Activated CD8-positive, alpha-beta memory T cell treated with anti-CD3 and anti-CD28 coated beads, Interleukin-2, amount 50 U/mL, for 1 hour (primary cell): Measurements from ENCODE around the gene PLA2G4E.
A peak's percentile ranks its signal among the peaks of the same experiment; 100 is the strongest.

Source experiments
- DNase-seq: peaks from one replicate; pipeline ENCODE4 v3.0.0-alpha.2; 2020; ENCODE audit errors: extremely low read depth

Gene PLA2G4E

DNA sequence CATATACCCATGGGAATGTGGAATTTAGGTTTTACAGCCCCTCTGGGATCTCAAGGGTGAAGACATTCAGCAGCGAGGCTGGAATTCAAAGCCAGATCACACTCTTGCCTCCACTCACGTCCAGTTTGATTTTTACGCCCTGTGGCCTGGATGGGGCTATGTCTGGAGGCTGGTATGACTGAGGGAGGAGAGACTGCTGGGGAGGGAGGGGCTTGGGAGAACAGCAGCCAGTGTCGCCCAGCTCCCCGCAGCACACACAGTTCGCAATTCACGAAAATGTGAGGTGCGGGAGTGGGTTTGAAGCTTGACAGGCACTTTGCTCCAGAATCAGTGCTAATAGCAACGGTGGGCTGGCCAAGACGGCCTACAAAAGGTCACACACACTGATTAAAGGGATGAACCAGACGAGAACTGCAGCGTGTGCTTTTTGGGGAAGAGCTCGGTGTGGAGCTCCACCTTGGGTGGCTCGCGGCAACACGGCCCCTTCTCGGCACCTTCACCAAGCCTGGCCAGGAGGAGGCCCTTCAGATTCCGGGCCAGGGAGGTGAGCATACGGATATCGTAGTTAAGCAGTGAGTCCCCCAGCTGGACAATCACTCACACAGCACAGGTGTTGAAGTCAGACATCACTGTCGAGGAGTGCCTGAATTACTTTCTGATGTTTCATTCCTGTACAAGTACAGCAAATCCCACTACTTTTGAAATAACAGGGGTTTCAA, 64.9 kb downstream of the PLA2G4E start:
- DNase-seq, result no peak

DNA sequence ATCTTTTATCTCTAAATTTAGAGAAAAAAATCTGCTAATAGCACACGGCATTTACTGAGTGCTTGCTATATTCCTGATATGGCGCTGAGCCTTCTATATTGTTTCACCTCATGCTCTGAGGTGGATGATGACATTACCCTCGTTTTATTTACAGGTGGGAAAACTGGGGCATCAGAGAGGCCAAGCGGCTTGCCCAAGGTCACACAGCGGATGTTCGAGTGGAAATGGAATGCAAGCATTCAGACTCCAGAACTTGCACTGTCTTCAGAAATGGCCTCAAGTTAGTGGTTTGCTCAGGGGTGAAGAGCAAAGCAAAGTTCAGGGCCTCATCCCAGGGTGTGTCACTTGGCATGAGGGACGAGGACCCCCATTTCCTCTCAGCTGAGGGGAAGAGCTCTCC, 65.7 kb downstream of the PLA2G4E start:
- DNase-seq, result no peak

DNA sequence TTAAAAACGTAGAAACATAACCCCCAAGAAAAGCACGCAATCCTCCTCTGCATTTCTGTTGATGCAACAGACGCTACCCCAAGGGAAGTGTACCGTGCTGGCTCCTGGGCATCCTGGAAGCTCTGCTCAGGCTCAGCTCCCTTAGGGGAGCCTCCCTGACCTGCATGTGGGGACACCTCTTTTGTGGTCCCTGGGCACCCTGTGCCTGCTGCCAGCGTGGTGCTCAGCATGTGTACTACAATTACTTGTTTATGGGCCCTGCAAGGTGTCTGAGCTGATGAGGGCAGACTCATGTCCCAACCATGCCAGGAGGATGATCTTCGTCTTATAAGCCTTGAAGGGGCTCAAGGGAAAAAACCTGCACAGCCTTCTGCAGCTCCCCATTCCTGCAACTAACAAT, 66.8 kb downstream of the PLA2G4E start:
- DNase-seq, result no peak

DNA sequence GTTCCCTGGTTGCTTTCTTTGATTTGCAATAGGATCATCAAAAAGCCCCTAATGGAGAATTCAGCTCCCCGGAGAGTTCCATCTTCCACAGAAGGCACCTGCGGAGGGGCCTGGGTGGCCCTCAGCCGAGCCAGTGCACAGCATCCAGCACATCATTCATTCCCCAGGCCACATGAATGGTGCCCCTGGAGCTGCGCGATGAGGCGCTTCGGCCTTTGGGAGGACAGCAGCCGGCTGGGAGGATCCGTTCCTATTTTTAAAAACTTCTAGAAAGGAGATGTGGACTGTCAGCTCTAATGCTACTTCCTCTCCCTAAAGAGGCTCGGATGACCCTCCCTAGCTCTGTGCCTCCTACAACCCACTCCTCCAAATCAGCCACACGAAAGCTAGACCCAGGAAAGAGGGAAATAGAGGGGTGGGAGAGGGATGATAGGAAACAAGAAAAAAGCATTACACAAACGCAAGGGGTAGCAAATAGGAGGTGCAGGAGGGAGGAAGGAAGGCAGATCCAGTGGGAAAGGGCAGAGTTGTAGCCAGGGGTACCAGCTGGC, 68.8 kb downstream of the PLA2G4E start:
- DNase-seq, result no peak

DNA sequence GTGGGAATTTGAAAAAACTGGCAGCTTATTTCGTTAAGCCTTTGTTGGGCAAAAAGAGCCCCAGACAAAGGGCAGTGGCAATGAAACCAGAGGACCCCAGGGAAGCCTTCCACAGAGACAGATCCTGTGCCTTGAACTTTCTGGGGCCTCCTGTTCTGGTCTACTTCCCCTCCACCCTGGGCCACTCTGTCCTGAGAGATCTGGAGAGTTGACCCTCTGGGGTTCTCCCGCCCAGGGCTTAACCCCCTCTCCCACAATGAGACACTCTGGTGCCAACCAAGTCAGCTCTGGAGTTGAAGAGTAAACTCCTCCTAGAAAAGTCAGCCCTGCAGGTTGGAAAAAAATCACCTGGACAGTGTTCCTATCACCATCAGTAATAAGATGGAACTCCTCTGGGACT, 69.3 kb downstream of the PLA2G4E start:
- no peak for DNase-seq

DNA sequence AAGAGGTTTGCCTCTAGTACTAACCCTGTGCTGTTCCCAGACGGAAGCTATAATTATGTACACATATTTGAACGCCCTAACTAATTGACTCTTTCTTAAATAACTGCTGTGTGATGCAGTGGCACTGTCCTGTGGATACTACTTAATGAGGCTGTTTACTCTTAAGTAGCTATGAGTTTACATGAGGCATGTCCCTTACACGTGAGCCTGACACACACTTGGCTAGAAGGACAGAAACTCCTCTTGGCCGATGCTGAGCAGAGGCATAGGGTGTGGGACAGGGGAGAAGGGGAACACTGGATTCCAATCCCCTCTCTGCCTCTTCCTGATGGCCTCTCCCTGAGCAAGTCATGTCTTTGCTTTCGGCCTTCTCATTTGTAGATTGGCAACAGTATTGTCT, 70.4 kb downstream of the PLA2G4E start:
- DNase-seq, result no peak

DNA sequence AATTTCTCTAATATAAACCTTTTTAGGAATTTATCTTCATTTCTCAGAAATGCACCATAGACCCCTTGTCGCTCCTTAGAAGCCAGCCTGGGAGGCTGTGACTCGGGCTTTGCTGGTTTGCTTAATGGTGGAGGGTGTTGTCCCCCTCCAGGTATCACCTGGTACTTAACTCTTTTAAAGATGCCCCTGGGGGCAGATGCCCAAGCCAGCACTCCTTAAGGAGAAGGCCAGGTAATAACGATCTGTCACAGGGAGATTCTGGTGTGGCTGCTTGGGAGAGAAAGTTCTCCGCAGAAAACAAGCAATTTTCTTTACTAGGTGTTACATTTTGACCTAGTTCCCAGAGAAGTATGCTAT, 70.7 kb downstream of the PLA2G4E start:
- no peak for DNase-seq

DNA sequence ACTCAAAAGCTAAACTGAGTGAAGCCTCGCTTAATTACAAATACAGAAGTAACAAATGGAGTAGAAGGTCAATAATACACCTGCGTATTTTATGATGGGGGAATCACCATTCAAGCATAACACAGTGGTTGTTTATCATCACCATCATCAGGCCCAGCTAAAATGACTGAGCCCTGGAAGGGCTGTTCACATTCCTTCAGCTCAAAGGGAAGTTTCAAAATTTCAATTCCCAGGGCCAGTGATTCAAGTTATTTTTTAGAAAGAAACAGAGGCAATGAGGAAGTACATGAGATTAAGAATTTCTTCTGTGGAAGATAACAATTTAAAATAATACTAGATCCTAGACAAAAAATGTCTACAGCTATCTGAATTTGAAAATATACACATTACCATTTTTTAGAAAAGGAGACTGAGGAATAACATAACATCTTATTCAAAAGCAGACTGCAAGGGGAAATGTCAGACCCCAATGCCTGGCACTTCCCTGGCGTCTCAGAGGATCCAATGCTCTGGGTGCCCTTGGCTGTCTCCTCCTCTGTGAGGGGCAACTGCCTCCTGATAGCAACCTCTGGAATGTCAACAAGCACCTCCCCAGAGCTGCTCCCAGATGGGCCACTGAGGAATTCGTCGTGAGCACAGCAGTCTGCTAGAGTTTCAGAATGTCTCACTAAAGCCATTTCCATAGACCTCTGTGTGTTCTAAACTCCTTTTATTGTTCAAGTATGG, 71.3 kb downstream of the PLA2G4E start:
- DNase-seq, result no peak

DNA sequence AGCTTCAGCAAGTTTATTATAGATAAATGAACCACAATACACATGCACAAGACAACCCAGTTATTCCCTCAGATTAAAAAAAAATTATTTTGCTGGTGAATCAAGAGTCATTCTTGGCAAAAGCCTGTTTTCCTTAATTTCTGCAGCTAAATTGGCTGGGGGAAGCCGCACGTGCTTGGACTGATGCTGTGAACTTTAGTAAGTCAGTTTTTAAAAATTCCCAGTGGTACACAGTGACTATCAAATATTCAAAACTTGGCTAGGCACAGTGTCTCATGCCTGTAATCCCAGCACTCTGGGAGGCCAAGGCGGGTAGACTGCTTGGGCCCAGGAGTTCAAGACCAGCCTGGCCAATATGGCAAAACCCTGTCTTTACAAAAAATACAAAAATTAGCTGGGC, 72.4 kb downstream of the PLA2G4E start:
- no peak for DNase-seq

DNA sequence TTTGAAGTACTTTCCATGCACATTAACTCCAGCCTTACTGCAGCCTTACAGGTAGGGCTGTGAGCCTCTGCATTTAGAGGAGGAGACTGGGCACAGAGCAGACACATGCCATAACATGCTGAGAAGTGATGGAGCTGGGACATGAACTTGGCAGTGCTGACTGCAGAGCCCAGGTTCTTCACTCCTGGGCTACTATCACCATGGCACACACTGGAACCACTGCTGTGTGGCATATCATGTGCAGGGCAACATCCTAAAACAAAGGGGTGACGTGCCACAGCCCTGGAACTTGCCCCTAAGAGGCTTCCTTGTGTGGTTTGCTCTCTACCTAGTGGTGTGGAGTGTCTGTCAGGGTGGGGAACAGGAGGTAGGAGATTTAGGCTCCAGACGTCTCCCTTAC, 73.9 kb downstream of the PLA2G4E start:
- DNase-seq, result no peak

DNA sequence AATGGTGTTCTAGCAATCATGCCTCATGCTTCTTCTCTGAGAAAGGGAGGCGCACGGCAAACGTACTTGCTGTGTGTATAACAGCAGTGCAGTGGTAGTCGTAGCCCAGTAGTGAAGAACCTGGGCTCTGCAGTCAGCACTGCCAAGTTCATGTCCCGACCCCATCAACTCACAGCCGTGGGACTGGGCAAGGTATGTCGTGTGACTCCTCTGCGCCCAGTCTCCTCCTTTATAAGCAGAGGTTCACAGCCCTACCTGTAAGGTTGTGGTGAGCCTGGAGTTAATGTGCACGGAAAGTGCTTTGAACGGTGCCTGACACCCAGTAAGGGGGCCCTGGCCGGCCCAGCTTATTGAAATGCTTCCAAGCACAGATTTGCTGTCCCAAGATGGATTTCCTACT, 75.1 kb downstream of the PLA2G4E start:
- no peak for DNase-seq

DNA sequence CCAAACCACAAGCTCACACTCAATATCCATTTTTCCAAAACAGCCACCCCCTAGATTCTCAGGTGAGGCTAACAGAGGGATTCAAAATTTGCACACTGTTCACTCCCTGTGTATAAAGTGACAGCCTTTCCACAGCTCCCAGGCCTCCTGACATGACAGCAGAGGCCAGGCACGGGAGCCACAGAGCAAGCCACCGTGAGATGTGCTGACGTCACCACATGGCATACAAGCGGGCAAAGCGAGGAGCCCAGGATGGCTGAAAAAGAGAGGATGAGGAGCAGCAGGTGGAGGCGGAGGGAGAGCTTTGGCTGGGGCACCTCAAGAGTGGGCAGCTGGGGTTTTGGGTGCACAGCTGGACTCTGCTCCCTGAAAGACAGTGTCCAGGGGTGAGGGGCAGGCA, 75.6 kb downstream of the PLA2G4E start:
- no peak for DNase-seq

DNA sequence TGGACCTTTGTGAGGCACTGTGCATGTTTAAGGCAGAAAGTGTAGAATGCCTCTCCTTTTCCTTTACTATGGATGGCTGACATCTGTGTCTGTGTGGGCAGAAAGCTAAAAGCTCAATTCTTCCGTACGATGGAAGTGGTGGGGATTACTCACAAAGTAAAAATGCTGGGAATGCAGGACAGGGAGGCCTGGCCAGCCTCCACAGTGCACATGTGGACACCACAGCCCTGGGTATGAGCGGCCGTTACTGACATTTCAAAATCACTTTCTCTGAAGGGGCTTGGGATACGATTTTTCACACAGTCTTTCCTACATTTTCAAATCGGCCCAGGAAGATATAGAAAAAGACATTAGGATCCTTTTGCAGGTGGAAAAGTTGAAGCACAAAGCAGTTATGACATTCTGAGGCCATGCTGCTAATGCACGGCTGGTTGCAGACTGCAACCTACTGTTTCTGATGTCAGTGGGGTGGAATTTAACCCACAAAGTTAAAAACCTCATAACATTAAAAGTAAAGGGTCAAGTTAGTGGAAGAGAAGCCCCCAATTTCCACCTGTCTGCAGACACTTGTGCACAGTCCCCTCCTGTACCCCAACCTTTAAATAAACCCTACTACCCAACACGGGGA, 76.4 kb downstream of the PLA2G4E start:
- DNase-seq, result no peak

DNA sequence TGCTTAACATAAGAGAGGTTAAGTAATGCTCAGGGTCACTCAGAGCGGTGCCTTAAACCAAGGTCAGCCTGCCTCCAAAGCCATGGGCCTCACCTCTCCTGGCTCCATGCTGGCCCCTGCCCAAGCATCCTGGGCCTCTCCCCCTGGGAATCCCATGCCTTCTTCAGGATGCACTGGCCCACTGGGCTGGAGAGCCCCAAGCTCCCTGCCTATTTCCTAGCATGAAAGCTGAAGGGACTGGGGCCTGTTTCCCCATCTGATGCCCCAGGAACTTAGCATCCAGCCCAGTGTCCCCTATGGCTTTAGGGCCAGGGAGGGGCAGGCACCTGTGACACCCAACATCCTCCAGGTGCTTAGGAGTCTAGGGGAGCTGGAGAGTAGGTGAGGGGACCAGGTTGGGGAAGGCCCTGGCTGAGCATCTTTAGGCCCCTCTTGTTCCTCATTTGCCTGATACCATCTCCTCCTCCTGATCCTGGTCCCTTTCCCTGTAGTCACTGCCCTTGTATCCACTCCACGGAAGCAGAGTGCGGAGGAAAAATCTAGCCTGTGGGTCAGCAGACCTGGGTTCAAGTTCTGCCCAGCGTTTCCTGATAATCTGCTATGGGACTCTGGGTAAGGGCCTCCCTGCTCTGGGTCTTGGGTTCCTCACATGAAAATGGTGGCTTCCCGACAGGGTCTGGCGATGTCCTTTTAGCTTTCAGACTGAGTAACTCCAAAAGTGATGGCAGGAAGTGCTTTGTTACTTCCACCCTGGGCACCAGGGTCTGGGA, 77.1 kb downstream of the PLA2G4E start:
- DNase-seq, result no peak

DNA sequence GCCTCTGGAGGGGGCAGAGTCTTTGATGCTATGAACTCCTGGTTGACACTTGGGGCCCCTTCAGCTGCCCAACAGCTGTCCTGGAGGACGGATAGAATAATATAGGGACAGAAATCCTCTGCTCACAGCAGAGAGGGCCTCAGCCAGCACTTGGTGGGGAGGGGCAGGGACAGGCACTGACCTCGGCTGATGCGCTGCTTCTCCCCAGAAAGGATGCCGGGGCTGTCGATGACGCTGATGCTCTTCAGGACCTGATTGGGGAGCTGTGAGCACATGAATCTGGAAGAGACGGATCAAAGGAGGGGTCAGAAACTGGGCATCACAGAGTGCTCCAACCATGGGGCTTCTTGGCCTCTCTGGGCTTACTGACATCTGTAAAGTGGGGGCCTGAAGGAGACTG, 78.0 kb downstream of the PLA2G4E start:
- no peak for DNase-seq

DNA sequence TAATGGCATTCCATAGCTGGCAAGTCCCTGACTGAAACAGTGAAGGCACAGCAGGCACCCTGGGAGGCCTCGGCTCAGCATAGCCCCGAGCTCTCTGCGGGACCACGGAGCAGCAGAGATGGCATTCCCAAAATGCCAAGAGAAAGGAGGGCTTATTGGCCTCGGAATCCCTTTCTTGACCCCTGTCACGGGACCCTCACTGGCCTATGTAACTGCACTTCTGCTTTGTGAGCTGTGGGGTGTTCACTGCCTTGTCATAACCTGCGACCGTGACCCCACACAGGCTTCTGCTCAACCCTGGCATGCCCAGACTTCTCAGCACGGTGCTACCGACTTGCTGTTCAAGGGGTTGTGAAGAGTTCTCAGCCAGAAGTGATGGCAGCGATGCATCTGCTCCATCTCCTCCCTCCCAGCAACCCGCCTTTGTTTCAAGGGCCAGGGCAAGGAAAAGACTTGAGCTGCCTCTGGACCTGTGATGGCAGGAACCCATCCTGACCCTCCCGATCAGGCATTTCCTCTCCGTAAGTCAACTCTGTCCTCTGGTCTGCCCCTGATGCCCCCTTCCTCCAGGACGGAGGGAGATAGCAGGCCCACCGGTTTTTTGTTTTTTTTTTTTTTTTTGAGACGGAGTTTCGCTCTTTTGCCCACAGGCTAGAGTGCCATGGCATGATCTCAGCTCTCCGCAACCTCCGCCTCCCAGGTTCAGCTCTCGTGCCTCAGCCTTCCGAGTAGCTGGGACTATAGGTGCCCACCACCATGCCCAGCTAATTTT, 79.0 kb downstream of the PLA2G4E start:
- no peak for DNase-seq

DNA sequence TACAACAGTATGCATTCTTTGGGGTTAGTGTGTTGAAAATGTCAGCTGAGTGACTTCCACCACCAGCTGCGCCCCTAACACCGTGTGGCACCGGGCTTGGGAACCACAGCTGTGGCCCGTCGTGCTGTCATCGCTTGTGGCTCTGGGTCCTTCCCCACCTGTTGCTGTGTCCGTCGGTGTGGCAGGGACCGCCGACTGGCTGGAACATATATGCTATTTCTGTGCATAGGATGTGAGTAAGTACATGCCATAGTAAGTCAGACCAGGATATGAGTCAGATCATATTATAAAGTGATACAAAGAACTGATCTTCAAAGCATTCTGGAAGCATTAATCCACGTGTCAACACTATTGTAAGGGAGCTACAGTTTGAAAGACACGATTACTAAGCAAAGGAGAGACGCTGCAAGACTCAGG, 80.4 kb downstream of the PLA2G4E start:
- DNase-seq, result no peak

DNA sequence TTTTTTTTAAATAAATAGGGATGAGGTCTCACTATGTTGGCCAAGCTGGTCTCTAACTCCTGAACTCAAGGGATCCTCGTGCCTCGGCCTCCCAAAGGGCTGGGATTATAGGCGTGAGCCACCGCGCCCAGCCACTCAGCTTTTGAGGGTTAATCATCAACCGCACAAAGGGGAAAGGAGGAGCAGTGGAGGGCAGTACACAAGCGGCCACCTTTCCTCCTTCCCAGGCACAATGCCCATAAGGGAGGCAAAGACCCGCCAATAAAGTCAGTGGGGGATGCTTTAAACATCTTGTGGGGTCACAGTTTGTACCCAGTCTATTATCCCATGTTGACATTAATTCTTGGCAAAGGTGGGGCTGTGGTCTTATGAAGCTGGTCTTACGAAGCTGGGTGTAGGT, 80.9 kb downstream of the PLA2G4E start:
- no peak for DNase-seq

DNA sequence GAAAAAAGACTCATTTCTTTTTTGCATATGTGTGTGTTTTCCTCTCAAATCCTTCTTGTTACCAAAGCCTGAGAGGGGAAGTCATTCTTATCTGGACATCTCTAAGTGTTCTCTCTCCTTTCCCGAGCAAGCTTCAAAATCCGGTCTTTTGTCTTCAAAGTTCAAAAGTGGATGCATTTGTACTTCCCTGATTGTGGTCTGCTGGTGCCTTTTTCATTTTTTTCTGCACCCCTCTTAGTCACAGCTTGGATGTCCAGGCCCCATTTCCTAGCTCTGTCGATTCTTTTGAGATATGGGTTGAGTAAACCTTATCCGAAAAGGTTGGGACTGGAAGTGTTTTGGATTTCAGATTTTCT, 83.3 kb downstream of the PLA2G4E start:
- DNase-seq, result no peak

DNA sequence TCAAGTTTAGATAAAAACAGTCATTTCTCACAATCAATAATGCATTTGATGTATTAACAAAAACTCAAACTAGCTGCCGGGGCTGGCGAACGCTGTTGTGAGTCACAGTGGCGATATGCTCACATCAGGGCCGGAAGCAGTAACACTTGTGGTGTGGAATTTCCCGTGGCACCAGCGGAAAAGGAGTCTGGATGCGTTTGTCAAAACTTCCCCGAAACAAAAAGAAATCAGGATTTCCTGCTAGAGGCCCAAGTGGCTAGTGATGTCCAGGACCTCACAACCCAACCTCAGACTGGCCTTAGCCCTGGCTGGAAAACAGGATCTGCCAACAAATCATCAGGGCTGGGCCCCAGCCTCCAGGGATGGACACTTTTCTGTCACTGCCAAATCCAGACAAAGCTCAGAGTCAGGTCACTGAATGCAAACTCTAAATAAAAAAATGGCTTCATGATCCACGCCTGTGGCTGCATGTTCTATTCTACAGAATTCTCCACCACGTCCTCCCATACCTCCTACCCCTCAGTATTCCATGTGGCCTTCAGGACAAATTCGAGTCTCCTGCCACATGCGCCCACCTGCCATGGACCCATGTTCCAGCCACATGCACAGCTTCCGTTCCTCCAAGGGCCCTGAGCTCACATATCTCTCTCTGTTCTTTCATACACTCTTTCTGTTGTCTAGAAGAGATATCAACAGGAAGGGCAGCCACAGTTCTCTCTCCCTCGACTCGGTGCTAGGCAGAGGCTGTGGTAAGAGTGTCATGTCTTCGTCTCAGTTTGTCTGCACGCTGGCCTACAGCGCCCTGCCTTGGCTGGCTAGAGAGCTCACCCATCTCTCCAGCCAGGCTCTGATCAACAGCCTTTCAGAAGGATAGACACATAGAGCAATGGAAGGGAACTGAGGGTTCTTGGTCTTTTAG, 83.9 kb downstream of the PLA2G4E start:
- DNase-seq, result peak; percentile 59
